HG03439 (cell line): Measurements from ENCODE around the gene MTMR12.
"Not testable (repeated sequence)": the region's sequence is repeated elsewhere in the genome, so short reads cannot be mapped to it uniquely, and the experiment has no call there.

Experiments
- ATAC-seq: cut with Tn5 transposase; IDR thresholded peaks from one replicate; pipeline ENCODE4 v1.9.1; 2021; ENCODE audit warnings: mild to moderate bottlenecking, moderate library complexity; ENCODE audit not compliant: unreplicated experiment

Gene MTMR12

GRCh38 chr5:32325062-32325461, 12.3 kb upstream of the MTMR12 start:
- no peak for ATAC-seq

GRCh38 chr5:32323741-32324140, 11.0 kb upstream of the MTMR12 start:
- no peak for ATAC-seq

- ATAC-seq = no peak
Observed at GRCh38 chr5:32322882-32323281, 10.1 kb upstream of the MTMR12 start.

- not testable (repeated sequence) for ATAC-seq
Observed at GRCh38 chr5:32321787-32322186, 9.0 kb upstream of the MTMR12 start.

GRCh38 chr5:32320576-32320975, 7.8 kb upstream of the MTMR12 start:
- ATAC-seq = no peak

GRCh38 chr5:32319926-32320543, 7.3 kb upstream of the MTMR12 start:
- ATAC-seq = no peak

GRCh38 chr5:32319392-32319791, 6.7 kb upstream of the MTMR12 start:
- no peak for ATAC-seq

GRCh38 chr5:32317041-32317440, 4.3 kb upstream of the MTMR12 start:
- no peak for ATAC-seq

GRCh38 chr5:32315221-32316014, 2.7 kb upstream of the MTMR12 start:
- no peak for ATAC-seq

GRCh38 chr5:32314658-32315057, 1.9 kb upstream of the MTMR12 start:
- ATAC-seq = no peak

GRCh38 chr5:32314152-32314488, 1.4 kb upstream of the MTMR12 start:
- ATAC-seq = not testable (repeated sequence)

GRCh38 chr5:32312197-32312594, 543 bp downstream of the MTMR12 start:
- ATAC-seq = peak; percentile 32

- ATAC-seq = no peak
Observed at GRCh38 chr5:32311404-32312196, 1.1 kb downstream of the MTMR12 start.

GRCh38 chr5:32309761-32310160, 3.0 kb downstream of the MTMR12 start:
- ATAC-seq = no peak

GRCh38 chr5:32308946-32309345, 3.8 kb downstream of the MTMR12 start:
- ATAC-seq = no peak

GRCh38 chr5:32307769-32308194, 5.0 kb downstream of the MTMR12 start:
- ATAC-seq = no peak

- no peak for ATAC-seq
Observed at GRCh38 chr5:32304622-32305021, 8.1 kb downstream of the MTMR12 start.

- no peak for ATAC-seq
Observed at GRCh38 chr5:32303755-32304120, 9.0 kb downstream of the MTMR12 start.

GRCh38 chr5:32302835-32303754, 9.6 kb downstream of the MTMR12 start:
- no peak for ATAC-seq

GRCh38 chr5:32301891-32302290, 10.8 kb downstream of the MTMR12 start:
- no peak for ATAC-seq
